AG04449 (cell line): ENCODE results near the gene RPL36.

Source experiments
- CTCF ChIA-PET: fragments of 350-600 bp; formaldehyde crosslinking; extraction: SDS; loops from one replicate; lab custom pipeline; 2021; ENCODE audit warnings: antibody characterized with exemption; lab: Yijun Ruan, JAX
- POLR2A ChIA-PET: fragments of 400-600, 350-600 bp; formaldehyde crosslinking; extraction: SDS; loops from one replicate; lab custom pipeline; 2020; ENCODE audit warnings: antibody characterized with exemption, inconsistent platforms; lab: Yijun Ruan, JAX
- DNase-seq: peaks from one replicate; pipeline ENCODE4 v3.0.0-alpha.2; 2010; ENCODE audit warnings: low read depth, low spot score
- H3K4me3 ChIP-seq: 2 replicates; pipeline ENCODE4 v1.5.1; 2011; ENCODE audit warnings: low read depth, mild to moderate bottlenecking, control low read depth, low read length
- TF ChIP-seq, protein P1 (sequence below): IDR thresholded peaks from one replicate; pipeline ENCODE4 v1.5.1; 2011; ENCODE audit warnings: mild to moderate bottlenecking, moderate library complexity, low read length, control low read depth, inconsistent platforms; ENCODE audit not compliant: insufficient read depth; ENCODE audit errors: missing control alignments

The RPL36 gene

DNA sequence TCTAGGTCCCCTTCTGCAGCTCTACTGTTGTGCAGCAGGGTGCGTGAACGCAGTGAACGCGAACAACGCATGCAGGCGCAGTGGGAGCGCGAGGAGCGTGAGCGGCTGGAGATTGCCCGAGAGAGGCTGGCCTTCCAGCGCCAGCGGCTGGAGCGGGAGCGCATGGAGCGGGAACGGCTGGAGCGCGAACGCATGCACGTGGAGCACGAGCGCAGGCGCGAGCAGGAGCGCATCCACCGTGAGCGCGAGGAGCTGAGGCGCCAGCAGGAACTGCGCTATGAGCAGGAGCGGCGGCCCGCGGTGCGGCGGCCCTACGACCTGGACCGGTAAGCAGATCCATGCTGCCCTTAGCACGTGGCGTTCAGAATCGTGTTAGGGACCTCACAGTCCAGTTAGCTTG is 28.6 kb upstream of the RPL36 start:
- no peak for DNase-seq
- POLR2A ChIA-PET: no interaction called here
- CTCF ChIA-PET: interaction anchor here (0.8 kb wide), 1 partner anchor 26 kb away, joined by 3 read pairs; no protein-coding TSS in a partner anchor
- TF ChIP-seq, protein P1, sequence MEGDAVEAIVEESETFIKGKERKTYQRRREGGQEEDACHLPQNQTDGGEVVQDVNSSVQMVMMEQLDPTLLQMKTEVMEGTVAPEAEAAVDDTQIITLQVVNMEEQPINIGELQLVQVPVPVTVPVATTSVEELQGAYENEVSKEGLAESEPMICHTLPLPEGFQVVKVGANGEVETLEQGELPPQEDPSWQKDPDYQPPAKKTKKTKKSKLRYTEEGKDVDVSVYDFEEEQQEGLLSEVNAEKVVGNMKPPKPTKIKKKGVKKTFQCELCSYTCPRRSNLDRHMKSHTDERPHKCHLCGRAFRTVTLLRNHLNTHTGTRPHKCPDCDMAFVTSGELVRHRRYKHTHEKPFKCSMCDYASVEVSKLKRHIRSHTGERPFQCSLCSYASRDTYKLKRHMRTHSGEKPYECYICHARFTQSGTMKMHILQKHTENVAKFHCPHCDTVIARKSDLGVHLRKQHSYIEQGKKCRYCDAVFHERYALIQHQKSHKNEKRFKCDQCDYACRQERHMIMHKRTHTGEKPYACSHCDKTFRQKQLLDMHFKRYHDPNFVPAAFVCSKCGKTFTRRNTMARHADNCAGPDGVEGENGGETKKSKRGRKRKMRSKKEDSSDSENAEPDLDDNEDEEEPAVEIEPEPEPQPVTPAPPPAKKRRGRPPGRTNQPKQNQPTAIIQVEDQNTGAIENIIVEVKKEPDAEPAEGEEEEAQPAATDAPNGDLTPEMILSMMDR: no peak
- H3K4me3 ChIP-seq: no peak overlapping the region

DNA sequence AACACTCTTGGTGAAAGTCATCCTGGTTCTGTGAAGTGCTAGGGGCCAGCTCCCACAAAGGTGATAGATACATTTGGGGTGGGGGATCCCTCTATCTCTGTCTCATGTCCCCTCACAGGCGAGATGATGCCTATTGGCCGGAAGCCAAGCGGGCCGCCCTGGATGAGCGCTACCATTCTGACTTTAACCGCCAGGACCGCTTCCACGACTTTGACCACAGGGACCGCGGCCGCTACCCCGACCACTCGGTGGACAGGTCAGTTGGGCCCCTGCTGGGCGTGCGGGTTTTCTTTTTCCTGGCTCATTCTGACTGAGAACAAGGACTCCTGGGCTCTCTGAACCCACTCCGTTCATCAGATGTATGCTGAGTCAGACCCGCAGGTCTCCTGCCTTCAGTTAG is 26.2 kb upstream of the RPL36 start:
- DNase-seq: no peak
- ChIA-PET CTCF (no interaction called here), POLR2A (no interaction called here)
- no peak overlapping the region for H3K4me3 ChIP-seq
- TF ChIP-seq, protein P1: no peak

DNA sequence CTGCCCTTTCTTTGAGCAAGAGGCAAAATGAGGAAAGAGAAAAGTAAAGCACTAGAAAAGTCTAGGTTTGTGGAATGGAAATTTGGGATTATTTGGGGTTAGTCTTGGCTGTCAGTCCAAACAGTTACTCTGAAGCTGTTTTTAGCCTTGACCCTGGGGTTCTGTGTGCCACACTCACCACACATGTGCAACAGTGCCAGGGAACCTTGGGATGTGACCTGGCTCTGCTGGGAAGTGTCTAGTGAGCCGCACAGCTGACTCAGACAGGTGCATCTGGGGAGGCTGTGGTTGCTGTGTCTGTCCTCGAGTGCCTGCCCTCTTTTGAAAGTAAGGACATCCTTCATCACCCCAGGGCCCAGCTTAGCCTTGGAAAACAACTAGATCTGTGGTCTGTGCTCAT is 25.6 kb upstream of the RPL36 start:
- TF ChIP-seq, protein P1: no peak
- CTCF ChIA-PET: interaction anchor here (2.1 to 2.7 kb wide), 3 partner anchors 8 to 22 kb away, joined by 5 to 10 read pairs (median 8); no protein-coding TSS in a partner anchor
- POLR2A ChIA-PET: no interaction called here
- no peak for DNase-seq
- H3K4me3 ChIP-seq: no peak overlapping the region

DNA sequence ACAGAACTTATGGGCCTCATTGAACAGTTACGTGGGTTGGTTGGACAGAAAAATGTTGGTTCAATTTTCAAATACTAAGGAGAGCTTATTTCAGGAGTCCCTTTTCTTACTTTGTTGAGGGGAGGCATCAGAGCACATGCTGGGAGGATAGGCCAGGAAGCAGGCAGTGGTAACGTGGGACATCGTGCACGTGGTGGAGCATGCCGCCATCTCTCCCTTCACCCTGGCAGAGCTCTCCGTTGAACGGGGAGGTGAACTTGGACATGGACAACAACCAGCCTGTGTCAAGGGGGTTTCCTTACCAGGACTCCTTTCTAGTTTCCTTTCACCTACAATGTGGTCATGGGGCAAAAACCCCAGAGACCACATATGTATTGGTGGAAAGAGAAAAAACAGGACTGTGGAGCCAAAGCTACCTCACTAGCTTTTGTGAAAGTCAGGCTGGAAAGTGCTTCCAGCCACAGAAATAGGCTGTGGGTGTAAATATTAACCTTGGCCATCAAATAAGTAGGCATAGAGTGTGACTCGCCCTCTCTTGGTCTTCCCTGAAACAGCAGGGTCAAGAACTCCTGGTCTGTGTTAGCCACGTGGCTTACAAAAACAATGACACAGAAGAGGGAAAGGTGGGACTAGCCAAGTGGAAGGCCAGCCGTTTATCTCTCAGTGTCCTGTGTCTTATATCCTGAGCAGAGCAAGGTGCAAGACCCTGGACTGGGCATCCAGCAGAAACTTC is 24.1 kb upstream of the RPL36 start:
- CTCF ChIA-PET: interaction anchor here (1.1 to 2.7 kb wide), 5 partner anchors 10 to 35 kb away, joined by 3 to 10 read pairs (median 5); no protein-coding TSS in a partner anchor
- POLR2A ChIA-PET: interaction anchor here (1.1 kb wide), 1 partner anchor 44 kb away, joined by 4 read pairs; the partner anchor contains the start of genes SAFB and SAFB2
- H3K4me3 ChIP-seq: no peak overlapping the region
- DNase-seq: peak; percentile 34
- TF ChIP-seq, protein P1: peak; percentile 33

DNA sequence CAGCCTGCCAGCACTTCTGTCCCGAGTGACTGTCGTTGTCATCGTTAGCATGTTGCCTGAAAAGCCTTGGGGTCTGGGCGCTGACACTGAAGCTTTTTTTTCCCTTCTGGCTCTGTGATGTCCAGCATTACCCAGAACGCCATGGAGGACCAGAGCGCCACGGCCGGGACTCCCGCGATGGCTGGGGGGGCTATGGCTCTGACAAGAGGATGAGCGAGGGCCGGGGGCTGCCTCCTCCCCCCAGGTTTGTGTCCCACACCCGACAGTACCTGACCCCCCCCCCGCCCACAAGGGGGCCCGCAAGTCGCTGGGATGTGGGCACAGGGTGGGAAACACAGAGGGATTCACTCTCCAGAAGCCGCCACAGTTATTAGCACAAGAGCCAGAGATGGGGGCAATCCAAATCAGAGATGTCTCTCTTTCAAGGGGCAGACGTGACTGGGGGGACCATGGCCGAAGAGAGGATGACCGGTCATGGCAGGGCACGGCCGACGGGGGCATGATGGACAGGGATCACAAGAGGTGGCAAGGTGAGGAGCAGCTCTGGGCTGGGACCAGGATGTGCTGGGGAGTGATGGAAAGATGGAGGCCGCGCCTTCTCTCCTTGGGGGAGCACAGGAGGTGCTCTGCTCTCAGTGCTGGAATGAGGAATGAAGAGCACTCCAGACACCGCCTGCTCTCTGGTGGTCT is 23.0 kb upstream of the RPL36 start:
- POLR2A ChIA-PET: no interaction called here
- TF ChIP-seq, protein P1: no peak
- H3K4me3 ChIP-seq: no peak overlapping the region
- DNase-seq: no peak
- CTCF ChIA-PET: interaction anchor here (2.7 kb wide), 1 partner anchor 20 kb away, joined by 8 read pairs; no protein-coding TSS in a partner anchor

DNA sequence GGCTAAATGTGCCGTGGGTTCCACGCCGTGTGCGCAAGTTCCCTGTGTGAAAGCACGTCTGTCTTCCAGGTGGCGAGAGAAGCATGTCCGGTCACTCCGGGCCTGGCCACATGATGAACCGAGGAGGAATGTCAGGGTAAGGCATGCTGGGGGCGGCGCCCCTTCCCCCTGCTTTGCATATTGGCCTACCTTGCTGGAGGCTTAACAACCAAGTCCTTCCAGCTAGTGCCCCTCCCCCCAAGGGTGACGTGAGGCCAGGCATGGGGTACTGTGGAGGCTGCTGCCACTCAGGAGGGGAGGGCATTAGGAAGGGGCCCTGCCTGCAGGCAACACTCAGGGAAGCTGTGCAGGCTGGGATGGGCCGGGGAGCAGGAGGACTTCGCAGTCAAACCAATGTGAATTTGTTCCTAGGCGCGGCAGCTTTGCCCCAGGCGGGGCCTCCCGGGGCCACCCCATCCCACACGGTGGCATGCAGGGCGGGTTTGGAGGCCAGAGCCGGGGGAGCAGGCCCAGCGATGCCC is 22.3 kb upstream of the RPL36 start:
- no peak overlapping the region for H3K4me3 ChIP-seq
- no peak for DNase-seq
- CTCF ChIA-PET: no interaction called here

More for the DNA sequence above, 22.3 kb upstream of the RPL36 start:
- POLR2A ChIA-PET: no interaction called here
- TF ChIP-seq, protein P1: no peak
